ENCODE results near the gene FAF1.

DNA sequence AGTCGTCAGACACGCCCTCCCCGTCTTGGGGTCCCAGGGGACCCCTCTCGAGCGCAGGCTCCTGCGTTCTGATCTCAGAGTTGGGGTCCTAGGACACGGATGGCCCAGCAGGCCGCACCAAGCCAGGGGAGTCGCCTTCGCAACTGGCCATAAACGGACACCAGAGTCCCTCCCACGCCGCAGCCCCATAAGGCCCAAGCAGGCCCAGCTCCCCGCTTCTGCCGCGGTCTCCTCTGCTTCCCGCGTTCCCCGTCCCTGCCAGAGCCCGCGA lies 537.5 kb downstream of the FAF1 start:
- TF ChIP-seq CTCF (IDR thresholded peaks at IDR 0.05), result no peak
- TF ChIP-seq POLR2A (IDR thresholded peaks at IDR 0.05), result no peak
- TF ChIP-seq POLR2AphosphoS5 (IDR thresholded peaks at IDR 0.05), result no peak
